ENCODE results near the gene TMPRSS13. TPM values are rescaled to one million over a fixed set of nuclear protein-coding genes. Genes with fewer than 3 reads are reported as not detected.
A peak's percentile ranks its signal among the peaks of the same experiment; 100 is the strongest.

The TMPRSS13 gene
- polyA plus RNA-seq, 3 donors: 0.17 to 2.4 (median 0.37) TPM

GRCh38 chr11:117972044-117972443 lies 42.8 kb upstream of the TMPRSS13 start:
- intact Hi-C loops (cut with micrococcal nuclease): loop anchor here in 1 of 2 donors (5.0 kb wide), 1 partner anchor 40 kb away; no protein-coding TSS in a partner anchor
- H3K9ac ChIP-seq (ENCODE audit: insufficient read depth, low read length, poor library complexity, severe bottlenecking): no peak overlapping the region
- WGBS (ENCODE audit: insufficient coverage): no CpG with 5 or more reads among the region's 10 CpGs

GRCh38 chr11:117970400-117971024 lies 41.3 kb upstream of the TMPRSS13 start:
- H3K27me3 Mint-ChIP-seq (ENCODE audit: low read depth in 3 of 3): peaks cover 0 to 4% (median 0%) of the 10 kb centered on the region in 3 donors
- peak overlapping the region; percentile 58 to 85 for H3K4me3 Mint-ChIP-seq
- Histone ChIP-seq H3K27ac (ENCODE audit: low read depth in 1 of 2, low read length in 2 of 2) (peak overlapping the region; percentile 33 to 82), H3K79me2 (ENCODE audit: insufficient read depth, low read length) (no peaks in the 10 kb centered on the region), H3K36me3 (replicated peaks in 1 of 2; ENCODE audit: control insufficient read depth in 1 of 2, insufficient read depth in 2 of 2, low read length in 2 of 2) (no peaks in the 10 kb centered on the region), H2AFZ (ENCODE audit: insufficient read depth, low read depth, low read length, poor library complexity, severe bottlenecking) (no peak overlapping the region), H4K20me1 (ENCODE audit: insufficient read depth, low read length) (no peaks in the 10 kb centered on the region), H3K9ac (ENCODE audit: insufficient read depth, low read length, poor library complexity, severe bottlenecking) (peak overlapping the region; percentile 0), H3K4me3 (replicated peaks in 1 of 3; ENCODE audit: low read depth in 2 of 3, low read length in 3 of 3) (peak overlapping the region in 1 of 3 experiments; percentile 53), H3K27me3 (ENCODE audit: control insufficient read depth in 2 of 2, insufficient read depth in 2 of 2, low read length in 2 of 2) (no peaks in the 10 kb centered on the region), H3K9me3 (replicated peaks in 1 of 2; ENCODE audit: control insufficient read depth in 1 of 2, insufficient read depth in 1 of 2, low read length in 2 of 2) (no peaks in the 10 kb centered on the region), H3K4me1 (ENCODE audit: control insufficient read depth in 1 of 2, insufficient read depth in 2 of 2, low read length in 2 of 2) (peaks cover 73 to 82% of the 10 kb centered on the region in 2 donors), H3K4me2 (replicated peaks; ENCODE audit: extremely low read depth, low read length, poor library complexity, severe bottlenecking) (peak overlapping the region; percentile 53)
- H3K27ac Mint-ChIP-seq: peak overlapping the region; percentile 84 to 98 (median 93)
- peaks cover 74% of the 10 kb centered on the region for H3K4me1 Mint-ChIP-seq
- 0% methylated on average over 1 of the region's 4 CpGs for WGBS (ENCODE audit: insufficient coverage)
- H3K9me3 Mint-ChIP-seq: peaks cover 0 to 2% (median 0%) of the 10 kb centered on the region in 7 donors
- intact Hi-C loops (cut with micrococcal nuclease): loop anchor here in 1 of 2 donors (1.0 to 5.0 kb wide), 2 partner anchors 9 to 42 kb away; no protein-coding TSS in a partner anchor
- peak; percentile 77 to 91 (median 88) for DNase-seq
- H3K36me3 Mint-ChIP-seq: peaks cover 0 to 2% of the 10 kb centered on the region in 2 donors
- no peak for TF ChIP-seq CTCF (IDR thresholded peaks at IDR 0.05)

More at GRCh38 chr11:117972044-117972443, 42.8 kb upstream of the TMPRSS13 start:
- Mint-ChIP-seq H3K27ac (peak overlapping the region; percentile 25 to 93 (median 50)), H3K4me1 (peaks cover 89% of the 10 kb centered on the region), H3K27me3 (ENCODE audit: low read depth in 3 of 3) (peaks cover 0 to 4% (median 0%) of the 10 kb centered on the region in 3 donors), H3K4me3 (no peak overlapping the region), H3K36me3 (peaks cover 0 to 5% of the 10 kb centered on the region in 2 donors), H3K9me3 (peaks cover 0 to 2% (median 0%) of the 10 kb centered on the region in 7 donors)
- H4K20me1 ChIP-seq (ENCODE audit: insufficient read depth, low read length): no peaks in the 10 kb centered on the region
- no peak for DNase-seq
- H3K27ac ChIP-seq (ENCODE audit: low read depth in 1 of 2, low read length in 2 of 2): peak overlapping the region in 1 of 2 donors; percentile 43
- no peaks in the 10 kb centered on the region for H3K79me2 ChIP-seq (ENCODE audit: insufficient read depth, low read length)
- no peak overlapping the region for H3K4me2 ChIP-seq (replicated peaks; ENCODE audit: extremely low read depth, low read length, poor library complexity, severe bottlenecking)
- H3K4me1 ChIP-seq (ENCODE audit: control insufficient read depth in 1 of 2, insufficient read depth in 2 of 2, low read length in 2 of 2): peaks cover 86 to 97% of the 10 kb centered on the region in 2 donors
- no peaks in the 10 kb centered on the region for H3K36me3 ChIP-seq (replicated peaks in 1 of 2; ENCODE audit: control insufficient read depth in 1 of 2, insufficient read depth in 2 of 2, low read length in 2 of 2)
- no peaks in the 10 kb centered on the region for H3K9me3 ChIP-seq (replicated peaks in 1 of 2; ENCODE audit: control insufficient read depth in 1 of 2, insufficient read depth in 1 of 2, low read length in 2 of 2)
- no peaks in the 10 kb centered on the region for H3K27me3 ChIP-seq (ENCODE audit: control insufficient read depth in 2 of 2, insufficient read depth in 2 of 2, low read length in 2 of 2)
- H2AFZ ChIP-seq (ENCODE audit: insufficient read depth, low read depth, low read length, poor library complexity, severe bottlenecking): no peak overlapping the region
- TF ChIP-seq CTCF (IDR thresholded peaks at IDR 0.05): no peak
- no peak overlapping the region for H3K4me3 ChIP-seq (replicated peaks in 1 of 3; ENCODE audit: low read depth in 2 of 3, low read length in 3 of 3)
